Fibroblast of skin of scalp (primary cell): Measurements from ENCODE around the gene TFF2.

Experiments used
- DNase-seq: peaks from one replicate; pipeline ENCODE4 v3.0.0-alpha.2; 2013

The TFF2 gene

GRCh38 chr21:42304556-42305454 is 46.0 kb downstream of the TFF2 start:
- no peak for DNase-seq

GRCh38 chr21:42303443-42303842 is 47.4 kb downstream of the TFF2 start:
- no peak for DNase-seq

GRCh38 chr21:42302794-42303193 is 48.0 kb downstream of the TFF2 start:
- no peak for DNase-seq

GRCh38 chr21:42302076-42302650 is 48.6 kb downstream of the TFF2 start:
- no peak for DNase-seq

- DNase-seq, result no peak
These were observed 49.3 kb downstream of the TFF2 start for GRCh38 chr21:42301371-42302075.

- DNase-seq, result no peak
These were observed 49.8 kb downstream of the TFF2 start for GRCh38 chr21:42300956-42301355.

GRCh38 chr21:42300045-42300583 is 50.7 kb downstream of the TFF2 start:
- no peak for DNase-seq

DNA sequence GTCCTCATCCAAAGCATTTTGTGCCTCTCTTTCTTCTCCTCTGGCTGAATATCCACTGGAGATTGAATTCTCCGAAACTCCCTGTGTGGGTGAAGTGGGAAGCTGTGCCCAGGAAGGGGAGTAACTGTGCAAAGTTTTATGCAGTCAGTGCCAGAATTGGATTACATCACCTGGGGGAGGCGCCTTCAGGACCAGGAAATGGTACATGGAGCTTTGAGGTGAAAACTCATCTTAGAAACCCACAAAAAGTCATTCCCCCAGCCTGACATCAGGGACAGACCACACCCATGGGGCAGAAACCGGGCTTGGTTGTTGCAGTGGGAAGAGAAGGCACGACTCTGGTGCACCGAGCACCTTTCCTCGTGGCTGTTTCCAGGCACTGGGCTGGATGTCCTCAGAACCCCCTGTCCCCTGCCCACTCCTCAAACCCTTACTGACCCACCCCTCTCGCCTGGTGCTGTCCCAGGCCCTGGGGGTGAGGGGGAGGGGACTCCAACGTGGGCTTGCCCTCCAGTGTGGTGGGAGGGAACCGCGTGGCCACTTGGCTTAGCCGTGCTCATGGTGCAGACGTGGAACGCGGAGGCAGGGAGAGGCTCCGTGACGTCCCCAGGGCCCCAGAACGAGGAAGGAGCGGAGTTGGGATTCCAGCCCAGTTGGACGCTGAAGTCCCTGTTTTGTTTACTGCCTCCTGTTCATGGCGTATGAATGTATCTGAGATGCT is 51.3 kb downstream of the TFF2 start:
- DNase-seq, result no peak

DNA sequence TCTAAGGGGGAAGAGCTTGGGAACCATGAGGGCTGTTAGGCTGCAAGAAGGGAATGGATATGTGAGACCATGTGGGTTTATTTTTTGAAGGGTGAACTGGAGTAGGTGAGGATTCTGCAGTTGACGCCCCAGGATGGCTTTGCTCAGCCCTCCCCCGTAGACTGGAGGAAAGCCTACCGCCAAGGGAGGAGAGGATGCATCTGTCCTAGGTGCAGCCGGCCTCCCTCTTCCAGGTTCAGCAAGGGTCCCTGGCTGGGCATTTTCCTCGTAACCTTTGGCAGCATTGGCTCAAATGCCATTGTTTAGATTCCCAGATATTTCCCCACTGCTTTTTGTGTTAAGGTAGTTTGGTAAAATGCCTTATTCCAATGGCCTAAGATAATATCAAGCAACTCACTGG is 52.1 kb downstream of the TFF2 start:
- DNase-seq, result no peak

DNA sequence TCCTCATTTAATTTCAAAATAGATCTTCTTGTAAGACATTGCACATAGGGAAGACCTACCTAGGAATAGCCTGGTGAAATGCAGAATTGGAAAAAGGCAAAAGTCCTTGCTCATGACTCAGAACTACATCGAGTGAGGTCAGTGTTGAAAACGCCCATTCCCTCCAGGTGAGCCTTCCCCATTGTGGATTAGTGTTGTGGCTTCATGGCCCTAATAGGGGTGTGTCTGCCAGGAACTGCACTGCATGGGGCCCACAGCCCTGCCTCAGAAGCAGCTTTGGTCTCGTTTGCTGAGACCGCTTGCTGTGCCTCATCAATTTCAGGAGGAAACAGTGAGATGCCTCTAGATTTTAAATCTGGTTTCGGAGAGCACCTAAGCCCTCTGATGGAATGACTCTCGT is 52.6 kb downstream of the TFF2 start:
- no peak for DNase-seq

DNA sequence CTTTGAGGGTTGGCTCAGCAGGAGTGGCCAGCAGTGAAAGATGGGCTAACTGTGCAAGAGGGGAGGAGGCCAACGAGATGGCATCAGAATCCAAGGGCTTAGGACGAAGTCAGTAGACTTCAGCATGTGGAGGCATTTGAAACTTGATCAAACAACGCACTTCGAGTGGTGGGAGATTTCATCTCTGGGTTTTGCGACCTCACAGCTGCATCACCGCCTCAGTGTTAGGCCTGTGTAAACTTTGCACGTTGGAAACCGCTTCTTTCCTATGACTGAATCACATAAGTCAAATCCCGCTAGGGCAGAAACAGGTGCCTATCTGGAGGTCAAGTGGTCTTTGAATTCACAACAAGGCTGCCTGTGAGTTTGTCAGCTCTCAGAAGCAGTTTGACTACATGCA is 53.4 kb downstream of the TFF2 start:
- DNase-seq, result no peak

DNA sequence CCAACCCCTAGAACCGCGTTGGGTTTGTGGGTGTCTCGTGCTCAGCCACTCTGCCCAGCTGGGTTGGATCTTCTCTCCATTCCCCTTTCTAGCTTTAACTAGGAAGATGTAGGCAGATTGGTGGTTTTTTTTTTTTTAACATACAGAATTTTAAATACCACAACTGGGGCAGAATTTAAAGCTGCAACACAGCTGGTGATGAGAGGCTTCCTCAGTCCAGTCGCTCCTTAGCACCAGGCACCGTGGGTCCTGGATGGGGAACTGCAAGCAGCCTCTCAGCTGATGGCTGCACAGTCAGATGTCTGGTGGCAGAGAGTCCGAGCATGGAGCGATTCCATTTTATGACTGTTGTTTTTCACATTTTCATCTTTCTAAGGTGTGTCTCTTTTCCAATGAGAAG is 54.3 kb downstream of the TFF2 start:
- no peak for DNase-seq
